Muscle layer of duodenum (tissue), 2 donors: ENCODE results near the gene JUNB.
A peak's percentile ranks its signal among the peaks of the same experiment; 100 is the strongest.

Experiments
- H3K27ac ChIP-seq: one replicate; pipeline ENCODE4 v1.7.0; 2013; ENCODE audit warnings: mild to moderate bottlenecking, low read length
- H3K27me3 ChIP-seq: one replicate; pipeline ENCODE4 v1.7.0; 2013; ENCODE audit warnings: low read depth, mild to moderate bottlenecking, control low read depth, low read length
- H3K36me3 ChIP-seq, 2 donors: one replicate each; pipeline ENCODE4 v1.7.0; 2013; ENCODE audit warnings: low read length in 2 of 2, control low read depth in 1 of 2, mild to moderate bottlenecking in 1 of 2; ENCODE audit not compliant: insufficient read depth in 2 of 2, control insufficient read depth in 1 of 2
- H3K4me1 ChIP-seq, 2 donors: one replicate each; pipeline ENCODE4 v1.7.0; 2013; ENCODE audit warnings: low read length in 2 of 2, mild to moderate bottlenecking in 2 of 2, control low read depth in 1 of 2, moderate library complexity in 1 of 2; ENCODE audit not compliant: insufficient read depth in 2 of 2, control insufficient read depth in 1 of 2
- H3K4me3 ChIP-seq, 2 donors: one replicate each; pipeline ENCODE4 v1.7.0; 2013; ENCODE audit warnings: low read length in 2 of 2, low read depth in 1 of 2, mild to moderate bottlenecking in 1 of 2
- H3K9me3 ChIP-seq, 2 donors: one replicate each; pipeline ENCODE4 v1.7.0; 2013; ENCODE audit warnings: low read length in 2 of 2, control low read depth in 1 of 2, mild to moderate bottlenecking in 1 of 2; ENCODE audit not compliant: control insufficient read depth in 1 of 2
- donor health status: healthy.

The JUNB gene

DNA sequence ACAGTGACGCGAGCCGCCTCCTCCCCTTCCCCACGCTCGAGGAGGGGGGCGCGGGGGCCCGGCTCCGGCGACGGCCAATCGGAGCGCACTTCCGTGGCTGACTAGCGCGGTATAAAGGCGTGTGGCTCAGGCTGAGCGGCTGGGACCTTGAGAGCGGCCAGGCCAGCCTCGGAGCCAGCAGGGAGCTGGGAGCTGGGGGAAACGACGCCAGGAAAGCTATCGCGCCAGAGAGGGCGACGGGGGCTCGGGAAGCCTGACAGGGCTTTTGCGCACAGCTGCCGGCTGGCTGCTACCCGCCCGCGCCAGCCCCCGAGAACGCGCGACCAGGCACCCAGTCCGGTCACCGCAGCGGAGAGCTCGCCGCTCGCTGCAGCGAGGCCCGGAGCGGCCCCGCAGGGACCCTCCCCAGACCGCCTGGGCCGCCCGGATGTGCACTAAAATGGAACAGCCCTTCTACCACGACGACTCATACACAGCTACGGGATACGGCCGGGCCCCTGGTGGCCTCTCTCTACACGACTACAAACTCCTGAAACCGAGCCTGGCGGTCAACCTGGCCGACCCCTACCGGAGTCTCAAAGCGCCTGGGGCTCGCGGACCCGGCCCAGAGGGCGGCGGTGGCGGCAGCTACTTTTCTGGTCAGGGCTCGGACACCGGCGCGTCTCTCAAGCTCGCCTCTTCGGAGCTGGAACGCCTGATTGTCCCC lies at the start of gene JUNB:
TSS of gene JUNB (plus strand) at position 142 of the 706 bp plus-strand sequence. CDS start at position 428, 286 bp downstream.
- Histone ChIP-seq H3K9me3 (no peaks in the 10 kb centered on the region), H3K4me3 (peak within 1 kb of the TSS; percentile 68 to 97), H3K27me3 (no peaks in the 10 kb centered on the region), H3K4me1 (peaks cover 26 to 27% of the 10 kb centered on the region in 2 donors), H3K27ac (peak within 1 kb of the TSS; percentile 99), H3K36me3 (peaks cover 0 to 13% of the 10 kb centered on the region in 2 donors)

DNA sequence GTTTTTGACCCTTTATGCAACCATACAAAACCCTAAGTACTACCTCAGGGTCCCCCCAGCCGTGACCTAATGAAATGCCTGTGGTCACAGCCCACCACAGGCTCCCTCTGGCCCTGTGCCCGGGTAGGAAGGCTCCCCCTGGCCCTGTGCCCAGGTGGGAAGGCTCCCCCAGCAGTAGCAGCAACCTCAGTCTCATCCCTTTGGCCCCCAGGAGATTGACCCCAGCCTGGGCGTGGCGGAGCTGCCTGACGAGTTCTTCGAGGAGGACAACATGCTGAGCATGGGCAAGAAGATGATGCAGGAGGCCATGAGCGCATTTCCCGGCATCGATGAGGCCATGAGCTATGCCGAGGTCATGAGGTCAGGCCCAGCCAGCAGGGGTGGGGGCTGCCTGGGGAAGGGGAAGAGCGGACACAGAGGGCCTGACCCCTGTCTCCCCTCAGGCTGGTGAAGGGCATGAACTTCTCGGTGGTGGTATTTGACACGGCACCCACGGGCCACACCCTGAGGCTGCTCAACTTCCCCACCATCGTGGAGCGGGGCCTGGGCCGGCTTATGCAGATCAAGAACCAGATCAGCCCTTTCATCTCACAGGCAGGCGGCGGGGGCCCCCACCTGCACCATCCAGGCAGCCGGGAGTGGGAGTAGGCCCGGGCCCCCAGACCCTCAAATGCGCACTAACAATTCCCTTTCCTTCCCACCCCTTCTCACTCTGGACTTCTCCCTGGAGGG lies 46.0 kb upstream of the JUNB start:
- Histone ChIP-seq H3K27ac (no peak overlapping the region), H3K4me3 (no peak overlapping the region), H3K36me3 (peaks cover 14 to 55% of the 10 kb centered on the region in 2 donors)

DNA sequence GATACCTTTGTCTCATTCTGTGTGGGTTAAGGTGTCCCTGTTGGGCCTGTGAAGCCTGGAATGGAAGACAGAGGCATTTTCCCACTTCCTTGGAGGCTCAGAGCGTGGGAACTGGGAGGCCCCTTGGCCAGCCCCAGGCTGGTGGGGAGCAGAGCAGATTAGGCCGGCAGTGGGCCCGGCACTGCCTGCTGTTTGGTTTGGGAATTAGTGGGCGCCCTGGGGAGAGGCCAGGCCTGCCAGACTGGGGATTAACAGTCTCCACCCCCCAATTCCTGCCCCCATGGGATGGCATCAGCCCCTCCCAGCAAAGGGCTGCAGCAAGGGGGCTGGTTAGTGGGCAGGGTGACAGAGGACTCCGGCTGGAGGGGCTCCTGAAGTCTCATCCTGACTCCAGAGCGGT lies 42.8 kb upstream of the JUNB start:
- Histone ChIP-seq H3K36me3 (peaks cover 14 to 42% of the 10 kb centered on the region in 2 donors), H3K27ac (no peak overlapping the region), H3K4me1 (no peaks in the 10 kb centered on the region), H3K4me3 (no peak overlapping the region), H3K9me3 (peaks cover 0 to 11% of the 10 kb centered on the region in 2 donors), H3K27me3 (peaks cover 4% of the 10 kb centered on the region)

More for the DNA sequence above, 46.0 kb upstream of the JUNB start:
- Histone ChIP-seq H3K9me3 (peaks cover 0 to 11% of the 10 kb centered on the region in 2 donors), H3K4me1 (no peaks in the 10 kb centered on the region), H3K27me3 (no peaks in the 10 kb centered on the region)

DNA sequence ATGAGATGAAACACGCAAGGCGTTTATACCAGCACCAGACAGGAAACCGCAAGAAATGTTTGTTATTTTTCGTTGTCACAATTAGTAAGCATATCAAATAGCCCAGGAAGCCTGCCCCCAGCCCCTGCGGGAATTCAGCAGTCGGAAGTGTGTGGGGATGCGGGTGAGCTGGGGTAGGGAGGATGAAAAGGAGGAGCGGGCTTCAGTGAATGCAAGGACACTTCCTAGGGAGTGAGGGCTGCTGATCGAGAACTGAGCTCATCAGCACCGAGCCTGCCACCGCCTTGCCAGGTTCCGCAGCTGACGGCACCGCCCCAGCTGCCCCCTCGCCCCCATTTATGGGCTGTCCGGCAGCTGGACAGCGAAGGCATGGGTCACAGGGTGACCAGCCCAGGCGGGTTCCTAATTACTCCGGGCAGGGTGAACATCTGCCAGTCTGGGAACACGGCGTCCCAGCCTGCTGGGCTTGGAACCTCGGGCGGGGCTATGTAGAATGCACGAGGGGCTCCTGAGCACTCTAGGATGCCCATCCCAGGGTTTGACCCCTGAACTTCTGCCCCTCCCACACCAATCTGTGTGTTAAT lies 41.3 kb upstream of the JUNB start:
- Histone ChIP-seq H3K4me3 (no peak overlapping the region), H3K36me3 (peaks cover 14 to 33% of the 10 kb centered on the region in 2 donors), H3K27me3 (peaks cover 6% of the 10 kb centered on the region), H3K4me1 (no peaks in the 10 kb centered on the region), H3K27ac (no peak overlapping the region), H3K9me3 (peaks cover 0 to 11% of the 10 kb centered on the region in 2 donors)

DNA sequence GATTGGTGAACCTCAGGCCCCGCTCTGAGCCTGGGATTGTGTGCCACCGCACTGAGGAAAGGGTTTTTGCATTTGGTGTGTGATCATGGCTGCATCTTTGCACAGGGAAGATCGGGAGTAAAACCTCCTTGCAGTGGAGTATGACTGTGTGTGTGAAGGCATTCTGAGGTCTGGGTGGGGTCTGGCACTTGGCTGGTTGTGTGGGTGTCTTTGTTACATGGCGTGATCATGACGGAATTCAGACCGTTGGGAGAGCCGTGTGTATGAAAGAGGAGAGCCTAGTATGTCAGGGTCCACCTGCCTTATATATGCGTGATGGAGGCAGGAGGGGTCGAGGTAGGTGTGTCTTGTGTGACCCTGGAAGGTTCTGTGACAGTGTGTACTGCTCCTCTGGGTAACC lies 40.4 kb upstream of the JUNB start:
- peaks cover 6% of the 10 kb centered on the region for H3K27me3 ChIP-seq
- no peak overlapping the region for H3K27ac ChIP-seq
- H3K36me3 ChIP-seq, result peaks cover 14 to 25% of the 10 kb centered on the region in 2 donors
- no peaks in the 10 kb centered on the region for H3K4me1 ChIP-seq
- no peak overlapping the region for H3K4me3 ChIP-seq
- peaks cover 0 to 11% of the 10 kb centered on the region in 2 donors for H3K9me3 ChIP-seq

- peaks cover 6% of the 10 kb centered on the region for H3K27me3 ChIP-seq
- H3K4me3 ChIP-seq, result no peak within 1 kb of the TSS
- H3K36me3 ChIP-seq, result peaks cover 11 to 17% of the 10 kb centered on the region in 2 donors
- H3K4me1 ChIP-seq, result no peaks in the 10 kb centered on the region
- no peak within 1 kb of the TSS for H3K27ac ChIP-seq
- peaks cover 0 to 11% of the 10 kb centered on the region in 2 donors for H3K9me3 ChIP-seq
Observed at GRCh38 chr19:12751635-12752034, 39.7 kb upstream of the JUNB start, which contains the start of gene BEST2. TSS of gene BEST2 (plus strand) at chr19:12751791. CDS start at chr19:12752593, 802 bp downstream.

DNA sequence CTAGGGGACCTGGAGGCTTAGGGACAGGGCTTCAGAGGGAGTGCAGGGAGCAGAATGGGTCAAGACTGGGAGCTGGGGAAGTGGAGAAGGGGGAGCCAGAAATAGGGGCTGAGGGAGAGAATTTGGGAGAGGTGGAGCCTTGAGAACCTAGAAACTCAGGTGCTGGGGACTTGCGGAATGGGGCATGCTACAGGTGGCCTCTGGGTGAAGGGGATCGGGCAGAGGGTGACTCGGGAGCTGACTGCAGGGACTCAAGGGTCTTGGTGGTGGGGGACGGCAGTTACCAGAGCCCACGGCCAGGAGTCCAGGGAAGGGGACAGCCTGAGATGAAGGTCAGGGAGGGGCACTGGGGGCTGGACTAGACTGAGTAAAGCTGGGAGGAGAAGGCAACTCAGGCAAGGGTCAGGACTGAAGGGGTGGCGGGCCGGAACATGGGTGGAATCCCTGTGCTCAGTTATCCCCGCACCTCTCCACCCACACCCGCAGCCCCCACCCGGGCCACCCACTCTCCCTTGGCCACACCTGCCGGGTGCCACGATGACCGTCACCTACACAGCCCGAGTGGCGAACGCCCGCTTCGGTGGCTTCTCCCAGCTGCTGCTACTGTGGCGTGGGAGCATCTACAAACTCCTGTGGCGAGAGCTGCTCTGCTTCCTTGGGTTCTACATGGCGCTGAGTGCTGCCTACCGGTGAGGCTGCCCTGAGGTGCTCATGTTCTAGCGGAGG lies 39.1 kb upstream of the JUNB start:
- H3K27ac ChIP-seq, result no peak overlapping the region
- H3K4me1 ChIP-seq, result no peaks in the 10 kb centered on the region
- peaks cover 9 to 11% of the 10 kb centered on the region in 2 donors for H3K36me3 ChIP-seq
- peaks cover 6% of the 10 kb centered on the region for H3K27me3 ChIP-seq
- H3K9me3 ChIP-seq, result peaks cover 0 to 9% of the 10 kb centered on the region in 2 donors
- no peak overlapping the region for H3K4me3 ChIP-seq

DNA sequence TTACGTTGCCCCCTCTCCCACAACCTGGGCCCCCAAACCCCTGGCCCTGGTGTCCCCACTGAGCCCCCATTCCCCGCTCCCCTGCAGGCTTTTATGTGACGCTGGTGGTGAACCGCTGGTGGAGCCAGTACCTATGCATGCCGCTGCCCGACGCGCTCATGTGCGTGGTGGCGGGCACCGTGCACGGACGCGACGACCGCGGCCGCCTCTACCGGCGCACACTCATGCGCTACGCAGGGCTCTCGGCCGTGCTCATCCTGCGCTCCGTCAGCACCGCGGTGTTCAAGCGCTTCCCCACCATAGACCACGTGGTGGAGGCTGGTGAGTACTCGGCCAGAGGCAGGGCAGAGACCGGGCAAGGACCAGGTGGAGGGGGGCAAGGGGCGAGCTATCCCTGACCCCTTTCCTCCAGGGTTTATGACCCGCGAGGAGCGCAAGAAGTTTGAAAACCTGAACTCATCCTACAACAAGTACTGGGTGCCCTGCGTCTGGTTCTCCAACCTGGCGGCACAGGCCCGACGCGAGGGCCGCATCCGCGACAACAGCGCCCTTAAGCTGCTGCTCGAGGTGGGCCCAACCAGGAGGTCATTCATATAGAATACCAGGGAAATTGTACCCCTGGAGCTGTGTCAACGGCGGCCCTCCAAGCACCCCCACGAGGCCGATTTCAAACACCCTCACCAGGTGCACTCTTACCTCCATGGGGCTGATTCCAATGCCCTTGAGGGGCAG lies 36.7 kb upstream of the JUNB start:
- no peak overlapping the region for H3K4me3 ChIP-seq
- H3K4me1 ChIP-seq, result peaks cover 0 to 4% of the 10 kb centered on the region in 2 donors
- no peak overlapping the region for H3K27ac ChIP-seq
- H3K9me3 ChIP-seq, result no peaks in the 10 kb centered on the region
- H3K27me3 ChIP-seq, result peaks cover 6% of the 10 kb centered on the region
- H3K36me3 ChIP-seq, result no peaks in the 10 kb centered on the region

DNA sequence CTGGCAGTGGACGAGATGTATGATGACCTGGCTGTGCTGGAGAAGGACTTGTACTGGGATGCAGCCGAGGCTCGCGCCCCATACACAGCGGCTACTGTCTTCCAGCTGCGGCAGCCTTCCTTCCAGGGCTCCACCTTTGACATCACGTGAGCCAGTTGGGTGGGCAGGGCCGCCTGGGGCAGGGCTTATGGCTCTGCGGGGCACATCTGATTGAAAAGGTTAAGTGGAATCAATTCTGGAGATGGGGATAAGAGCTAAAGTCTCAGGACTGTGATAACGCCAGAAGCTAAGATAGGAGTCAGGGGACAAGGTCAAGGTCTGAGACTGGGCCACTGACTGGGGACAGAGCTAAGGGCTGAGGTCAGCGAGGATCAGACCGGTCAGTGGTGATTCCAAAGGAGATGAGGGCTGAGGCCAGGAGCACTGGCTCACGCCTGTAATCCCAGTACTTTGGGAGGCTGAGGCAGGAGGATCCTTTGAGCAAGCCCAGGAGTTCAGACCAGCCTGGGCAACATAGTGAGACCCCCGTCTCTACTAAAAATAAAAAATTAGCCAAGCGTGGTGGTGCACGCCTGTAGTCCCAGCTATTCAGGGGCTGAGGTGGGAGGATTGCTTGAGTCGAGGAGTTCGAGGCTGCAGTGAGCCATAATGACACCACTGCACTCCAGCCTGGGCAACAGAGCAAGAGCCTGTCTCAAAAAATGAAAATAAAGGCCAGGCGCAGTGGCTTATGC lies 35.0 kb upstream of the JUNB start:
- no peak overlapping the region for H3K4me3 ChIP-seq
- H3K27me3 ChIP-seq, result peaks cover 6% of the 10 kb centered on the region
- no peak overlapping the region for H3K27ac ChIP-seq
- no peaks in the 10 kb centered on the region for H3K36me3 ChIP-seq
- no peaks in the 10 kb centered on the region for H3K9me3 ChIP-seq
- H3K4me1 ChIP-seq, result peaks cover 0 to 4% of the 10 kb centered on the region in 2 donors
